ENCODE measurements around the gene ZNF441. TPM values are rescaled to one million over a fixed set of nuclear protein-coding genes. Genes with fewer than 3 reads are reported as not detected.

Gene ZNF441
- total RNA-seq: 1 to 10 TPM; 5.6 to 7.4 TPM
- 10 to 100 TPM in 5 of 6 donors, 1 to 10 TPM in 1; 9.8 to 15.5 (median 12.1) TPM for polyA plus RNA-seq (ENCODE audit: insufficient read length in 6 of 6)
- long read RNA-seq, donor 1, full-length matches to known transcripts: 6 of 6 reads
- long read RNA-seq, donor 1, partial matches to known transcripts: 0 of 6 reads
- long read RNA-seq, donor 1, other reads (novel, unspliced or antisense): 0 of 6 reads
- long read RNA-seq, donor 2, full-length matches to known transcripts: 3 of 3 reads
- long read RNA-seq, donor 2, partial matches to known transcripts: 0 of 3 reads
- long read RNA-seq, donor 2, other reads (novel, unspliced or antisense): 0 of 3 reads
- long read RNA-seq, donor 3, full-length matches to known transcripts: 7 of 7 reads
- long read RNA-seq, donor 3, partial matches to known transcripts: 0 of 7 reads
- long read RNA-seq, donor 3, other reads (novel, unspliced or antisense): 0 of 7 reads
- long read RNA-seq, donor 4, full-length matches to known transcripts: 1 of 2 reads
- long read RNA-seq, donor 4, partial matches to known transcripts: 0 of 2 reads
- long read RNA-seq, donor 4, other reads (novel, unspliced or antisense): 1 of 2 reads
- long read RNA-seq, donor 5, full-length matches to known transcripts: 2 of 2 reads
- long read RNA-seq, donor 5, partial matches to known transcripts: 0 of 2 reads
- long read RNA-seq, donor 5, other reads (novel, unspliced or antisense): 0 of 2 reads
- long read RNA-seq, donor 6, full-length matches to known transcripts: 1 of 1 reads
- long read RNA-seq, donor 6, partial matches to known transcripts: 0 of 1 reads
- long read RNA-seq, donor 6, other reads (novel, unspliced or antisense): 0 of 1 reads
- long read RNA-seq, donor 7, full-length matches to known transcripts: 1 of 1 reads
- long read RNA-seq, donor 7, partial matches to known transcripts: 0 of 1 reads
- long read RNA-seq, donor 7, other reads (novel, unspliced or antisense): 0 of 1 reads
- long read RNA-seq, donor 8, full-length matches to known transcripts: 4 of 15 reads
- long read RNA-seq, donor 8, partial matches to known transcripts: 11 of 15 reads
- long read RNA-seq, donor 8, other reads (novel, unspliced or antisense): 0 of 15 reads
- long read RNA-seq, donor 9: 0 reads
- long read RNA-seq, donor 10: 0 reads
- long read RNA-seq, donor 11: 0 reads
- long read RNA-seq, donor 12, full-length matches to known transcripts: 5 of 5 reads
- long read RNA-seq, donor 12, partial matches to known transcripts: 0 of 5 reads
- long read RNA-seq, donor 12, other reads (novel, unspliced or antisense): 0 of 5 reads

DNA sequence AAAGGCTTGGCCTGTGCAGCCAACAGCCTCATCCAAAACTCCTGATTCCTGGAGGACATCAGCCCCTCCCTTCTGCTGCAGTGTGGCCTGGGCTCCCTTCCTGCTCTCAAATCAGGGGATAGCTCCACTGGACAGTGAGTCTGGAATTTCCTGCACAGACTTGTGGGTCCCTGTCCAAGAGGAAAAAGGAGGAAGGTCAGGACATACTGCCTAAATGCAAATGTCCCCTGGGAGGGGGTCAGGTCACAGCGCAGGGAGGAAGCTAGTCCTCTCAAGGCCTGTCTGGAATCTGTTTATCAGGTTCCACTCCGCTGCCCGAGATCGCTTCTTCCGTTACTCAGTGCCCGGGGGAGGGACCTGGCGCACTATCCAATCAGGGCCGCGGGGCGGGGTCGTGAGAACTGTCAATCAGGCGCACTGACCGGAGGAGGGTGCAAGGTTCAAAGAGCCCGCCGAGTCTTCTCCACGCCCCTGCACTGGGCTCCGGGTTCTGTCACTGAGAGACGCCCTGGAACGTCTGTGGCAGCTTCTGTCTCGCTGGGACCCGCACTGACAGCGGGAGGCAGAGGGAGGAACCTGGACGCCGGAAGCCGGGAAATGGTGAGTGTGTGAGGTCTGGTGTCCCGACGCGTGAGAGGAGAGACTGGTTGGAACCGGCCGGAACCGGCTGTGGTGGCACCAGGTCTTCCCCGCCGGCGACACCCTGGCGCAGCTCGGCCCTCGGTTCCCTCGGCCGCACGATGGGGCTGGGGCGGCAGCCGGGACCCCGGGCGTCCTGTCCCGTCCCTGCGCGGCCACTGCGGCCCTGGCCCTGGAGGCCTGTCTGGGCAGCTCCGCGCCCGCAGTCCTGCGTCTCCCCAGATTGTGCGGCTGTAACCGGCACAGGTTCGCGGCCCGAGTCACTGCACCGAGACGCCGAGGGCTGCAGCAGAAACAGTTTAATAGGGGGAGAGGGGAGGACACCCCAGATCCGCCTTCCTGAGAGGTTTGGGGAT, at the start of gene ZNF441:
Gene ZNF441, plus strand, starts transcription at position 404 of the 995 bp plus-strand sequence. Its CDS starts 194 bp downstream, at position 598.
- H3K27ac ChIP-seq: peak within 1 kb of the TSS; percentile 92 to 93
- intact Hi-C loops (cut with DNase I): no loop called here
- no peaks in the 10 kb centered on the region for H3K27me3 ChIP-seq

DNA sequence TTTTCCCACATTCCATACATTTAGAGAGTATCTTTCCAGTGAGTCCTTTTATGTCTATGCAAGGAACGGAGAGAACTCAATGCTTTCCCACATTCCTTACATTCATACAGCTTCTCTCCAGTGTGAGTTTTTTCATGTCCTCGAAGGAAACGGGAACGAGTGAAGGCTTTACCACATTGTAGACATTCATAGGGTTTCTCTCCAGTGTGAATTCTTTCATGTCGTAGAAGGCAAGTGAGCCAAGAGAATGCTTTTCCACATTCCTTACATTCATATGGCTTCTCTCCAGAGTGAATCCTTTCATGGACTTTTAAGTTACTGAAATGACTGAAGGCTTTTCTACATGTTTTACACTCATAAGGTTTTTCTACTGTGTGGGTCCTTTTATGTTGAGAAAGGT, 45.1 kb upstream of the ZNF441 start:
- DNase-seq: no peak
- no peak overlapping the region for H3K4me3 ChIP-seq
- intact Hi-C loops (cut with DNase I): no loop called here
- no peak overlapping the region for H3K27ac ChIP-seq
- no peaks in the 10 kb centered on the region for H3K4me1 ChIP-seq
- no peaks in the 10 kb centered on the region for H3K27me3 ChIP-seq
- TF ChIP-seq, protein P1, sequence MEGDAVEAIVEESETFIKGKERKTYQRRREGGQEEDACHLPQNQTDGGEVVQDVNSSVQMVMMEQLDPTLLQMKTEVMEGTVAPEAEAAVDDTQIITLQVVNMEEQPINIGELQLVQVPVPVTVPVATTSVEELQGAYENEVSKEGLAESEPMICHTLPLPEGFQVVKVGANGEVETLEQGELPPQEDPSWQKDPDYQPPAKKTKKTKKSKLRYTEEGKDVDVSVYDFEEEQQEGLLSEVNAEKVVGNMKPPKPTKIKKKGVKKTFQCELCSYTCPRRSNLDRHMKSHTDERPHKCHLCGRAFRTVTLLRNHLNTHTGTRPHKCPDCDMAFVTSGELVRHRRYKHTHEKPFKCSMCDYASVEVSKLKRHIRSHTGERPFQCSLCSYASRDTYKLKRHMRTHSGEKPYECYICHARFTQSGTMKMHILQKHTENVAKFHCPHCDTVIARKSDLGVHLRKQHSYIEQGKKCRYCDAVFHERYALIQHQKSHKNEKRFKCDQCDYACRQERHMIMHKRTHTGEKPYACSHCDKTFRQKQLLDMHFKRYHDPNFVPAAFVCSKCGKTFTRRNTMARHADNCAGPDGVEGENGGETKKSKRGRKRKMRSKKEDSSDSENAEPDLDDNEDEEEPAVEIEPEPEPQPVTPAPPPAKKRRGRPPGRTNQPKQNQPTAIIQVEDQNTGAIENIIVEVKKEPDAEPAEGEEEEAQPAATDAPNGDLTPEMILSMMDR (IDR thresholded peaks at IDR 0.05): no peak
- H3K9me3 ChIP-seq: peaks cover 0 to 65% of the 10 kb centered on the region in 2 donors
- ATAC-seq: no peak
- H3K36me3 ChIP-seq: peaks cover 0 to 69% of the 10 kb centered on the region in 2 donors

More for the DNA sequence above, at the start of gene ZNF441:
- Histone ChIP-seq H3K9me3 (peaks cover 0 to 24% of the 10 kb centered on the region in 2 donors), H3K36me3 (no peaks in the 10 kb centered on the region), H3K4me3 (peak within 1 kb of the TSS; percentile 71 to 72), H3K4me1 (peaks cover 6 to 16% of the 10 kb centered on the region in 2 donors)
- TF ChIP-seq, protein P1 (IDR thresholded peaks at IDR 0.05): no peak
- ATAC-seq (peak; percentile 99), DNase-seq (peak; percentile 96 to 97 (median 97))

DNA sequence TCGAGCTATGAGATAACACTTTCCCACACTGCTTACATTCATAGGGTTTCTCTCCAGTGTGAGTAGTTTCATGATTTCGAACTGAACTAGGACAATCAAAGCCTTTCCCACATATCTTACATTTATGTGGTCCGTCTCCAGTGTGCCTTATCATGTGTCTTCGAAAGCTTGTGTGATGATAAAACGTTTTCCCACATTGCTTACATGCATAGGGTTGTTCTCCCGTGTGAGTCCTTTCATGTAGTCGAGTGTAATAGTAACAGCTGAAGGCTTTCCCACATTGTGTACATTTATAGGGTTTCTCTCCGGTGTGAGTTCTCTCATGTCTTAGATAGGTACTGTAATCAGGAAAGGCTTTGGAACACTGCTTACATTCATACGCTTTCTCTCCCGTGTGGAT, 44.4 kb upstream of the ZNF441 start:
- ATAC-seq (no peak), DNase-seq (no peak)
- no peak overlapping the region for H3K4me3 ChIP-seq
- H3K4me1 ChIP-seq: no peaks in the 10 kb centered on the region
- H3K9me3 ChIP-seq: peaks cover 0 to 73% of the 10 kb centered on the region in 2 donors
- H3K27ac ChIP-seq: no peak overlapping the region
- no peaks in the 10 kb centered on the region for H3K27me3 ChIP-seq
- intact Hi-C loops (cut with DNase I): no loop called here
- TF ChIP-seq, protein P1 (IDR thresholded peaks at IDR 0.05): no peak
- H3K36me3 ChIP-seq: peaks cover 0 to 69% of the 10 kb centered on the region in 2 donors

DNA sequence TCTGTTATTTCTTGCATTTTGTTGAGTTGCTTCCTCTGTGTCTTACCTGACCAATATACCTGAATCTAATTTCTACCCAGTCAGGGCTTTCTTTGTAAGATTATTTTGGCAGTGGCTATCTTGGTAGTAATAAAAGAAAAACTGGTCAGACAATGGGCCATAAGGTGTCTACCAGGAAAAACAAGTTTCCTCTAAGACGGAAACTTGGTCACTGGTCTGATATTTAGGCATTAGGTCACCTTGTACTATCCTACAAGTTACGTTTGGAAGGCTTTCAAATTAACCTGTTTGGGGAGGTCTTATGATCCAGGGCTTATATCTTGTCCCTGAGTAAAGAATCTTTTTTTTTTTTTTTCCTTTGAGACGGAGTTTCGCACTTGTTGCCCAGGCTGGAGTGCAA, 37.2 kb upstream of the ZNF441 start:
- no peaks in the 10 kb centered on the region for H3K4me1 ChIP-seq
- no peak for DNase-seq
- TF ChIP-seq, protein P1 (IDR thresholded peaks at IDR 0.05): no peak
- no peak overlapping the region for H3K4me3 ChIP-seq
- H3K27me3 ChIP-seq: no peaks in the 10 kb centered on the region
- intact Hi-C loops (cut with DNase I): no loop called here
- ATAC-seq: no peak
- no peak overlapping the region for H3K27ac ChIP-seq
- H3K9me3 ChIP-seq: peaks cover 0 to 32% of the 10 kb centered on the region in 2 donors
- H3K36me3 ChIP-seq: peaks cover 0 to 27% of the 10 kb centered on the region in 2 donors
